Panc1 (cell line): ENCODE data around the gene MRPL22. TPM values are rescaled to one million over a fixed set of nuclear protein-coding genes. Genes with fewer than 3 reads are reported as not detected.

Source experiments
- ATAC-seq: fragments of 200-7000 bp; cut with Tn5 transposase; 2 replicates; pipeline ENCODE4 v1.9.1; 2020; ENCODE audit warnings: mild to moderate bottlenecking, moderate library complexity
- BruUV-seq: library from RNA; stranded (reverse); fragments of 400-500 nt; replicated peaks from 2 replicates; lab custom pipeline; 2021; lab: Mats Ljungman, UMichigan
- CTCF ChIA-PET: fragments of 300-600 bp; sonication (Branson Sonifier 250); formaldehyde crosslinking; loops from one replicate; lab custom pipeline; 2022; ENCODE audit warnings: antibody characterized with exemption; lab: Charles Lee
- POLR2A ChIA-PET: fragments of 300-600 bp; sonication (Branson Sonifier 250); formaldehyde crosslinking; loops from one replicate; lab custom pipeline; 2022; ENCODE audit warnings: antibody characterized with exemption; lab: Charles Lee
- DNase-seq: peaks from one replicate; pipeline ENCODE4 v3.0.0-alpha.2; 2010; ENCODE audit warnings: low read depth, low spot score
- H3K27ac ChIP-seq: 2 replicates; pipeline ENCODE4 v1.5.1; 2011; ENCODE audit warnings: mild to moderate bottlenecking, low read length, inconsistent platforms
- H3K27me3 ChIP-seq: fragments of 200-500 bp; sonication (Bioruptor generic); 2 replicates; pipeline ENCODE4 v1.6.0; 2014; ENCODE audit warnings: low read length, inconsistent platforms; ENCODE audit not compliant: control insufficient read depth, insufficient read depth
- H3K36me3 ChIP-seq: fragments of 200-500 bp; sonication (Bioruptor generic); 2 replicates; pipeline ENCODE4 v1.5.1; 2014; ENCODE audit warnings: inconsistent platforms, mild to moderate bottlenecking, low read length, moderate library complexity; ENCODE audit not compliant: control insufficient read depth, insufficient read depth
- H3K4me1 ChIP-seq: 2 replicates; pipeline ENCODE4 v1.5.1; 2011; ENCODE audit warnings: inconsistent platforms, mild to moderate bottlenecking, low read length, moderate library complexity; ENCODE audit not compliant: control insufficient read depth, insufficient read depth
- H3K4me3 ChIP-seq, 2 experiments: 2 replicates each; pipeline ENCODE4 v1.5.1; 2011 to 2012; ENCODE audit warnings: low read depth in 2 of 2, low read length in 2 of 2, mild to moderate bottlenecking in 2 of 2, inconsistent platforms in 1 of 2, moderate library complexity in 1 of 2
- H3K9me3 ChIP-seq: fragments of 200-500 bp; sonication (Bioruptor generic); 2 replicates; pipeline ENCODE4 v1.5.1; 2014; ENCODE audit warnings: low read depth, mild to moderate bottlenecking, inconsistent platforms, low read length, moderate library complexity; ENCODE audit not compliant: control insufficient read depth, insufficient read depth
- POLR2AphosphoS5 ChIP-seq: IDR thresholded peaks from 2 replicates; pipeline ENCODE4 v1.6.1; 2012; ENCODE audit warnings: mild to moderate bottlenecking, low read depth, low read length, moderate library complexity
- SIN3A ChIP-seq: IDR thresholded peaks from 2 replicates; pipeline ENCODE4 v1.6.1; 2012; ENCODE audit warnings: low read depth, mild to moderate bottlenecking, low read length, moderate library complexity, borderline replicate concordance; ENCODE audit not compliant: insufficient read depth
- TCF7L2 ChIP-seq: IDR thresholded peaks from 2 replicates; pipeline ENCODE4 v1.6.1; 2011; ENCODE audit warnings: mild to moderate bottlenecking, low read depth, low read length, inconsistent platforms
- in situ Hi-C: cut with HindIII; loops from 2 replicates; pipeline ENCODE4 v1.10.0; 2016; ENCODE audit warnings: low sequenced_read_pairs, low pct_unique_long_range_greater_than_20kb
- intact Hi-C: fragments of 100-400 bp; cut with micrococcal nuclease; formaldehyde crosslinking; loops from one replicate; pipeline ENCODE4 v1.10.0; 2022; ENCODE audit not compliant: unreplicated experiment
- total RNA-seq: library from RNA; stranded (reverse); gene quantifications from one replicate; pipeline ENCODE4 v1.2.1, GENCODE V29; 2021; ENCODE audit not compliant: unreplicated experiment
- TF ChIP-seq, protein P1 (sequence below): fragments of 450-650 bp; IDR thresholded peaks from 2 replicates; pipeline ENCODE4 v1.5.1; 2017; ENCODE audit warnings: mild to moderate bottlenecking
- TF ChIP-seq, protein P2 (sequence below), 2 experiments: IDR thresholded peaks; 2 replicates each; pipeline ENCODE4 v1.6.1; 2011 to 2012; ENCODE audit warnings: low read depth in 2 of 2, control low read depth in 1 of 2, low read length in 1 of 2, mild to moderate bottlenecking in 1 of 2, moderate library complexity in 1 of 2; ENCODE audit not compliant: insufficient read depth in 1 of 2

MRPL22 gene
- total RNA-seq, 1 experiment from 2014 or later: 61.5 TPM

DNA sequence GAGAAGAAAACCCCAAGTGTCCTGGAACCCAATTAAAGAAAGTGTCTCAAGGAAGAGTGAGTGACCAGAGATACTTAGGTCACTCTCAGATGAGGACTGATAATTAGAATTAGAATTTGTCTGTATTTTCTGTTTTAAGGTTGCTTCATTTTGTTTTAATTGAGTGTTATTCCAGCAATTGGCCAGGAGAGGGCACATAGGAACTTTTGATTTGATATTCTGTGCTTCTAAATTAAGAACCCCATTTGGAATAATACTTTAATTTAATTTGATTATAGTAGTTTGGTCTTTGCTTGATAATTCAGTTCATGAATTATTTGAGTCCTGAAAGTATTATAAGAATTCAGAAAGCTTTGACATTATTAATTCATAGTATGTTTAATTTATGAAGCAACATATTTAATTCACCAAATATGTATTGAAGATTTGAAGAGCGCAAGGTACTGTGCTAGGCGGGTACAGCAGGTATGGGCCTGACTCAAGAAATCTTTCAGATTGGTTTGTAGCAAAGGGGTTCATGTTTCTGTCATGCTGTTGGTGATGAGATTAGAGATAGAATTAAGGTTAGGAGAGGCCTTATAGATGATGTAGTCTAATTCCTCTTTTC is 4.9 kb downstream of the MRPL22 start:
- DNase-seq (no peak), ATAC-seq (no peak)
- ChIA-PET CTCF (no interaction called here), POLR2A (no interaction called here)
- TF ChIP-seq TCF7L2 (no peak), SIN3A (no peak), POLR2AphosphoS5 (no peak)
- TF ChIP-seq, protein P1, sequence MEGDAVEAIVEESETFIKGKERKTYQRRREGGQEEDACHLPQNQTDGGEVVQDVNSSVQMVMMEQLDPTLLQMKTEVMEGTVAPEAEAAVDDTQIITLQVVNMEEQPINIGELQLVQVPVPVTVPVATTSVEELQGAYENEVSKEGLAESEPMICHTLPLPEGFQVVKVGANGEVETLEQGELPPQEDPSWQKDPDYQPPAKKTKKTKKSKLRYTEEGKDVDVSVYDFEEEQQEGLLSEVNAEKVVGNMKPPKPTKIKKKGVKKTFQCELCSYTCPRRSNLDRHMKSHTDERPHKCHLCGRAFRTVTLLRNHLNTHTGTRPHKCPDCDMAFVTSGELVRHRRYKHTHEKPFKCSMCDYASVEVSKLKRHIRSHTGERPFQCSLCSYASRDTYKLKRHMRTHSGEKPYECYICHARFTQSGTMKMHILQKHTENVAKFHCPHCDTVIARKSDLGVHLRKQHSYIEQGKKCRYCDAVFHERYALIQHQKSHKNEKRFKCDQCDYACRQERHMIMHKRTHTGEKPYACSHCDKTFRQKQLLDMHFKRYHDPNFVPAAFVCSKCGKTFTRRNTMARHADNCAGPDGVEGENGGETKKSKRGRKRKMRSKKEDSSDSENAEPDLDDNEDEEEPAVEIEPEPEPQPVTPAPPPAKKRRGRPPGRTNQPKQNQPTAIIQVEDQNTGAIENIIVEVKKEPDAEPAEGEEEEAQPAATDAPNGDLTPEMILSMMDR: peak; percentile 73
- TF ChIP-seq, protein P2, sequence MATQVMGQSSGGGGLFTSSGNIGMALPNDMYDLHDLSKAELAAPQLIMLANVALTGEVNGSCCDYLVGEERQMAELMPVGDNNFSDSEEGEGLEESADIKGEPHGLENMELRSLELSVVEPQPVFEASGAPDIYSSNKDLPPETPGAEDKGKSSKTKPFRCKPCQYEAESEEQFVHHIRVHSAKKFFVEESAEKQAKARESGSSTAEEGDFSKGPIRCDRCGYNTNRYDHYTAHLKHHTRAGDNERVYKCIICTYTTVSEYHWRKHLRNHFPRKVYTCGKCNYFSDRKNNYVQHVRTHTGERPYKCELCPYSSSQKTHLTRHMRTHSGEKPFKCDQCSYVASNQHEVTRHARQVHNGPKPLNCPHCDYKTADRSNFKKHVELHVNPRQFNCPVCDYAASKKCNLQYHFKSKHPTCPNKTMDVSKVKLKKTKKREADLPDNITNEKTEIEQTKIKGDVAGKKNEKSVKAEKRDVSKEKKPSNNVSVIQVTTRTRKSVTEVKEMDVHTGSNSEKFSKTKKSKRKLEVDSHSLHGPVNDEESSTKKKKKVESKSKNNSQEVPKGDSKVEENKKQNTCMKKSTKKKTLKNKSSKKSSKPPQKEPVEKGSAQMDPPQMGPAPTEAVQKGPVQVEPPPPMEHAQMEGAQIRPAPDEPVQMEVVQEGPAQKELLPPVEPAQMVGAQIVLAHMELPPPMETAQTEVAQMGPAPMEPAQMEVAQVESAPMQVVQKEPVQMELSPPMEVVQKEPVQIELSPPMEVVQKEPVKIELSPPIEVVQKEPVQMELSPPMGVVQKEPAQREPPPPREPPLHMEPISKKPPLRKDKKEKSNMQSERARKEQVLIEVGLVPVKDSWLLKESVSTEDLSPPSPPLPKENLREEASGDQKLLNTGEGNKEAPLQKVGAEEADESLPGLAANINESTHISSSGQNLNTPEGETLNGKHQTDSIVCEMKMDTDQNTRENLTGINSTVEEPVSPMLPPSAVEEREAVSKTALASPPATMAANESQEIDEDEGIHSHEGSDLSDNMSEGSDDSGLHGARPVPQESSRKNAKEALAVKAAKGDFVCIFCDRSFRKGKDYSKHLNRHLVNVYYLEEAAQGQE (IDR thresholded peaks at IDR 0.05; ENCODE audit: insufficient read depth in 1 of 2, low read depth in 2 of 2, low read length in 1 of 2): no peak
- no TSS peak for BruUV-seq
- peaks cover 3% of the 10 kb centered on the region for H3K36me3 ChIP-seq
- H3K4me3 ChIP-seq: no peak overlapping the region
- intact Hi-C loops (no loop called here), in situ Hi-C loops (no loop called here)
- H3K27me3 ChIP-seq: no peaks in the 10 kb centered on the region
- H3K9me3 ChIP-seq: no peaks in the 10 kb centered on the region
- peaks cover 8% of the 10 kb centered on the region for H3K4me1 ChIP-seq
- no peak overlapping the region for H3K27ac ChIP-seq

- Histone ChIP-seq H3K36me3 (no peaks in the 10 kb centered on the region; the same call in 1 of the 2 replicates), H3K9me3 (no peaks in the 10 kb centered on the region), H3K4me1 (no peaks in the 10 kb centered on the region; the same call in 1 of the 2 replicates), H3K27me3 (no peaks in the 10 kb centered on the region), H3K27ac (no peak overlapping the region), H3K4me3 (no peak overlapping the region)
- CTCF ChIA-PET: no interaction called here
- in situ Hi-C loops (no loop called here), intact Hi-C loops (no loop called here)
- BruUV-seq: no TSS peak
- no peak for DNase-seq
- POLR2A ChIA-PET: no interaction called here
- TF ChIP-seq, protein P1: no peak
- no peak for TF ChIP-seq POLR2AphosphoS5
- TF ChIP-seq TCF7L2: no peak
- no peak for ATAC-seq
Observed at GRCh38 chr5:154947778-154948177, 6.9 kb downstream of the MRPL22 start.
